Stomach smooth muscle (tissue), 2 donors: ENCODE measurements around the gene CYP39A1.

Experiments
- H3K27ac ChIP-seq: one replicate; pipeline ENCODE4 v1.7.0; 2013; ENCODE audit warnings: mild to moderate bottlenecking, low read length, inconsistent platforms
- H3K27me3 ChIP-seq, 2 donors: one replicate each; pipeline ENCODE4 v1.7.0; 2013; ENCODE audit warnings: low read length in 2 of 2; ENCODE audit not compliant: insufficient read depth in 2 of 2, control insufficient read depth in 1 of 2
- H3K36me3 ChIP-seq, 2 donors: one replicate each; pipeline ENCODE4 v1.7.0; 2013; ENCODE audit warnings: low read length in 2 of 2; ENCODE audit not compliant: control insufficient read depth in 2 of 2, insufficient read depth in 2 of 2
- H3K4me1 ChIP-seq: one replicate; pipeline ENCODE4 v1.7.0; 2013; ENCODE audit warnings: low read length; ENCODE audit not compliant: control insufficient read depth, insufficient read depth
- H3K4me3 ChIP-seq, 2 donors: one replicate each; pipeline ENCODE4 v1.7.0; 2013; ENCODE audit warnings: low read length in 2 of 2
- H3K9ac ChIP-seq, 2 donors: one replicate each; pipeline ENCODE4 v1.7.0; 2013; ENCODE audit warnings: low read length in 2 of 2, mild to moderate bottlenecking in 1 of 2
- H3K9me3 ChIP-seq, 2 donors: one replicate each; pipeline ENCODE4 v1.7.0; 2013; ENCODE audit warnings: low read length in 2 of 2; ENCODE audit not compliant: control insufficient read depth in 2 of 2
- donor health status: healthy.
- donor health status: Pancreatic carcinoma.

Gene CYP39A1

DNA sequence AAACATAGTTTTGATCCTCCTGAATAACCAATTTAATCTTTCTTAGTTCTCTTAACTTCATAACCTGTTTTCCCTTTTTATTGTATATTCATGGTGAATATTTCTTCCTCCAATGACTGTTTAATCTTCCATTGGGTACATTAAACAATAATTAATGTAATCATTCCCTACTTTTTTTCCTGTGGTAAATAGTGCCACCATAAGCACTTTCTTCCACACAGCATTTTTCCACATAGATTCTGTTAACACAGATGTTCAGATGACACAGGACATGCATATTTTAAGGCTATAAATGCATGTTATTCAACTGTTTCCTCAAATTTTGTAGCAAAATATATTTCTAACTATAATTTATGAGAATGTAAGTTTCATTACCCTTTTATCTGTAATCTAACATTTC, 61.9 kb downstream of the CYP39A1 start:
- Histone ChIP-seq H3K9ac (no peak overlapping the region), H3K9me3 (no peaks in the 10 kb centered on the region), H3K4me1 (no peaks in the 10 kb centered on the region), H3K4me3 (no peak overlapping the region), H3K36me3 (no peaks in the 10 kb centered on the region), H3K27me3 (no peaks in the 10 kb centered on the region), H3K27ac (no peak overlapping the region)

DNA sequence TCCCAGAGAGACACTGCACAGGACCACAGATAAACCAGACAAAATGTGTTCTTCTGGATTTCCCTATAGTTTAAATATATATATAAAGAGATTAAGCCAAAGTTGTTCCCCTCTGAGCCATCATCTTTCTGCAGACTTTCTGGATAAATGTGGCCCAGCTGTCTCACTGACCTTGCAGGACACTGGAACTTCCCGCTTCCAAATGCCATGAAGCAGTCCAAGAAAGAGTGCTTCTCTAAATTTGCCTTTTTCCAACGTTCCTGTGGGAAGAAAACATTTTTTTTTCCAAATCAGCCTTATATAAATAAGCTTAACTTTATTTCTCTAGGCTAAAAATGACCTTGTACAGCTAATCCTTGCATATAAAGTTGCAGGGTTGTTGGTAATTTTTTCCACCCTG, 65.7 kb downstream of the CYP39A1 start:
- no peak overlapping the region for H3K27ac ChIP-seq
- H3K9me3 ChIP-seq = no peaks in the 10 kb centered on the region
- H3K36me3 ChIP-seq = no peaks in the 10 kb centered on the region
- no peaks in the 10 kb centered on the region for H3K4me1 ChIP-seq
- H3K9ac ChIP-seq = no peak overlapping the region
- no peaks in the 10 kb centered on the region for H3K27me3 ChIP-seq
- no peak overlapping the region for H3K4me3 ChIP-seq

DNA sequence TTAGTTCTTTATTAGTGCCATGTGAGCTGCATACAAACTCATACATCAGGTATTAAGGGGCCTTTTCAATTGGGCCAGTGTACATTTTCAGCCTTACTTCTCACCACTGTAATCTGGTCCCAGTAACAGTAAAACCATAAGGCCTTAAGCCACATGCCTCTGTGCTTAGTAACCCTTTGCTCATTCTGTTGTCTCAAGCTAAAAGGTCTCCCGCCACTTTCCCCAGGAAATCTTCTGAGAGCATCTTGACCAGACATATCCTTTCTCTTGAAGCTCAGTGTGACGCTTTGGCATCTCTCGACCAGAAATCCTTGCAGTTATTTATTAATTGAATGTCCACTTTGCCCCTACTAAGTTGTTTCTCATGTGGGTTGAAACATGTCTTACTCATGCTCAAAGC, 68.0 kb downstream of the CYP39A1 start:
- no peaks in the 10 kb centered on the region for H3K9me3 ChIP-seq
- no peaks in the 10 kb centered on the region for H3K4me1 ChIP-seq
- H3K27ac ChIP-seq = no peak overlapping the region
- H3K36me3 ChIP-seq = no peaks in the 10 kb centered on the region
- no peak overlapping the region for H3K4me3 ChIP-seq
- no peaks in the 10 kb centered on the region for H3K27me3 ChIP-seq
- no peak overlapping the region for H3K9ac ChIP-seq

DNA sequence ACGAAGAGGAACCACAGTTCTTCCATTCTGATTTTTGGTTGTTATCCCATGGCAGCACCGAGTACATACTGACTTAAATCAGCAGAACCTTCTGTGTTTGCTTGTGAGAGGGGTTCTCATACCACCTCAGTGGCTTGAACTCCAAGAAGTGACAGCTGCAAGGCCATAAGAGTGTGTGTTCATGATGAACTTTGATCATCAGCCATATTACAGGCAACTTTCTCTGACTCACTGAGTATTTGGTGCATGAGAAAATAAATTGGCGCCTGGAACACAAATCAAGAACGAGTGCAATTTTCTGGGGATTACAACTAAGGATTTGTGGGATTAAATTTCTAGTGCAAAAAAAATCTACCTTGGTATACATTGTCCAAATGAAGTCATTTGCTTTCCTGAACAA, 68.9 kb downstream of the CYP39A1 start:
- Histone ChIP-seq H3K4me3 (no peak overlapping the region), H3K9me3 (no peaks in the 10 kb centered on the region), H3K36me3 (no peaks in the 10 kb centered on the region), H3K4me1 (no peaks in the 10 kb centered on the region), H3K27ac (no peak overlapping the region), H3K27me3 (no peaks in the 10 kb centered on the region), H3K9ac (no peak overlapping the region)

GRCh38 chr6:46583081-46583480, 69.5 kb downstream of the CYP39A1 start:
- Histone ChIP-seq H3K4me1 (no peaks in the 10 kb centered on the region), H3K9ac (no peak overlapping the region), H3K27ac (no peak overlapping the region), H3K9me3 (no peaks in the 10 kb centered on the region), H3K36me3 (no peaks in the 10 kb centered on the region), H3K27me3 (no peaks in the 10 kb centered on the region), H3K4me3 (no peak overlapping the region)

DNA sequence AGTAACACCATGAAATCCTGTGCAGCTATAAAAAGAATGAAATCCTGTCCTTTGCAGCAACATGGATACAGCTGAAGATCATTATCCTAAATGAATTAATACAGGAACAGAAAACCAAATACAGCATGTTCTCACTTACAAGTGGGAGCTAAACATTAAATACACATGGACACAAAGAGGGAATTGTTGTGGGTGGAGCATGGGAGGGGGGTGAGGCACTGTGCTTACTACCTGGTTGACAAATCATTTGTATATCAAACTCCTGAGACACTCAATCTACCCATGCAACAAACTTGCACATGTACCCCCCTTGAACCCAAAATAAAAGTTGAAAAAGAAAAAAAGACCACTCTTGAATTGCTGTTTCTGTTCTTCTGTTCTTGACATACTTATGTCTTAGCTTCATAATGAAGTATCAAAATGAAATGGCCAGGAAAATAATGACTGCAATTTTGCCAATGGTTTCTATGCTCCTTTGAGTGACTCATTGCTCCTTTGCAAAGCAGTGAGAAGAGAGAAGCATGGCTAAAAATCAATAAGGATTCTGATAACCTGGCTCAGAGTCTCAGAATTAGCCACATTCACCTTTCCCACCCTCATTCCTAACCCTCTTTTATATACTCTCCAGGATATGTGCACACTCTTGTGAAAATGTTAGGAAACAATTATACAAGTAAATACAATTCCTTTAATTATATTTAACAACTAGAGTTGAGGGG, 71.0 kb downstream of the CYP39A1 start:
- Histone ChIP-seq H3K36me3 (no peaks in the 10 kb centered on the region), H3K4me1 (no peaks in the 10 kb centered on the region), H3K9ac (no peak overlapping the region), H3K9me3 (no peaks in the 10 kb centered on the region), H3K27ac (no peak overlapping the region), H3K4me3 (no peak overlapping the region), H3K27me3 (no peaks in the 10 kb centered on the region)

DNA sequence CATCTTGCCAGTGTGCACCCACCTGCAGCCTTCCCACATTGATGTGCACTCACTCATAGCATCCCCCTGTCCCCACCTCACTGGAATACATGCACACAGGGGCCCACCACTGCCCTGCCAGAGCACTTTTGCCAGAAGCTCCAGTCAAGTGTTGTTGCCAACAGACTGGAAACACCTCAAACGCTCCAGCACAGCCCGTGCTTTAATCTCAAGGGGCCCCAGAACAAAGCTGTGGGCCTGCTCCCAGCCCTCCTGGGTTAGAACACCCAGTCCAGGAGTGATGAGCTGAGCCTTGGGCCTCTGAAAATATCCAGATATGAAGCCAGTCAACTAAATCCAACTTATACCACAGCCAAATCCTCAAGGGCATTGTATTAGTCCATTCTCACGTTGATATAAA, 77.1 kb downstream of the CYP39A1 start:
- Histone ChIP-seq H3K27me3 (no peaks in the 10 kb centered on the region), H3K27ac (no peak overlapping the region), H3K4me1 (no peaks in the 10 kb centered on the region), H3K9me3 (no peaks in the 10 kb centered on the region), H3K4me3 (no peak overlapping the region), H3K36me3 (no peaks in the 10 kb centered on the region), H3K9ac (no peak overlapping the region)

DNA sequence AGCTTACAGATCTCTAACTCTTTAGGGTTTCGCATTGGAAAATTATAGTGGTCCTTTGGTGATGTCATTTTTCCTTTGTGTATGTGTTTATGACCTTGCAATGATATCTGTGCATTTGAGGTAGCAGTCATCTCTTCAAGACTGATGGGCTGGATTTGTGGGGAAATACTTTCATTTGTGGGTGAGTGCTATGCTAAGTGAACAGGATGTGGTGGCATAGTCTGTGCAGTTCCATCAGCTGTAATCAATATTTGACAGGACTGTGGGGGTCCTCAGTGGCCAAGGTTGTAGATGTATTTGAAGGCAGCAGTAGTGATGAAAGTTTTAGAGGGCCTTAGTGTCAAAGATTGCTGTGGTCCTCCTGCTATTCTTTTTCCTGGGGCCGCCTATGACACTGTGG, 79.5 kb downstream of the CYP39A1 start:
- Histone ChIP-seq H3K9me3 (no peaks in the 10 kb centered on the region), H3K9ac (no peak overlapping the region), H3K27me3 (no peaks in the 10 kb centered on the region), H3K4me3 (no peak overlapping the region), H3K27ac (no peak overlapping the region), H3K4me1 (no peaks in the 10 kb centered on the region), H3K36me3 (no peaks in the 10 kb centered on the region)

DNA sequence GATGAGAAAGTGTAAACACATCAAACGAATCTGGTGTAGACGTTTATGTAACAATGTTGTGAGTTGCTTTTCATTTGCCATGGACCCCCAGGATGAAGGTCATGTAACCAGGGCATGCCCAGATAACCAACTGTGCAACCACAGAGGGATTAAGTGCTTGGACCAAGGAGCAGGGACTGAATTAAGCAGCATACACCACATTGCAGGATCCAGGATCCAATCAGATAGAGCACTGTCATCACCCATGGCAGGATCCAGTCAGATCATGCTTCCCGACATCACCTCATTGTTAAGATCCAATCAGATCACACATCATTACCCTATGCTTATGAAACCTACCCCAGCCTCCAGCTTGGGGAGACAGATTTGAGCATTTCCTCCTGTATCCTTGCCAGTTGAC, 87.1 kb downstream of the CYP39A1 start:
- no peaks in the 10 kb centered on the region for H3K9me3 ChIP-seq
- H3K27ac ChIP-seq = no peak overlapping the region
- H3K27me3 ChIP-seq = no peaks in the 10 kb centered on the region
- H3K4me1 ChIP-seq = no peaks in the 10 kb centered on the region
- no peaks in the 10 kb centered on the region for H3K36me3 ChIP-seq
- no peak overlapping the region for H3K9ac ChIP-seq
- no peak overlapping the region for H3K4me3 ChIP-seq

DNA sequence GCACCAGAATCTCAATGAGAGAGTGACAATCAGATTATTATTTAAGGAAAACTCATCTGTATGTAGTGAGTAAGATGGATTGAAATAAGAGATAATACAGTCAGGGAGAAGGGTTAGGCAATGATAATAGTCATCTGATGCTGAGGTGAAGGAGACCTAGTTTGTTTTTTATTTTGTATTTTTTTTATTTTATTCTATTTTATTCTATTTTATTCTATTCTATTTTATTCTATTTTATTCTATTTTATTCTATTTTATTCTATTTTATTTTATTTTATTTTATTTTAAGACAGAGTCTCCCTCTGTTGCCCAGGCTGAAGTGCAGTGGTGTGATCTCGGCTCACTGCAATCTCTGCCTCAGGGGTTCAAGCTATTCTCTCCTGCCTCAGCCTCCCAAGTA, 88.7 kb downstream of the CYP39A1 start:
- H3K27ac ChIP-seq = no peak overlapping the region
- H3K36me3 ChIP-seq = no peaks in the 10 kb centered on the region
- no peaks in the 10 kb centered on the region for H3K4me1 ChIP-seq
- H3K9ac ChIP-seq = no peak overlapping the region
- no peak overlapping the region for H3K4me3 ChIP-seq
- no peaks in the 10 kb centered on the region for H3K9me3 ChIP-seq
- no peaks in the 10 kb centered on the region for H3K27me3 ChIP-seq

- no peak overlapping the region for H3K4me3 ChIP-seq
- no peaks in the 10 kb centered on the region for H3K9me3 ChIP-seq
- H3K36me3 ChIP-seq = no peaks in the 10 kb centered on the region
- H3K27me3 ChIP-seq = no peaks in the 10 kb centered on the region
- H3K27ac ChIP-seq = no peak overlapping the region
- H3K4me1 ChIP-seq = no peaks in the 10 kb centered on the region
- H3K9ac ChIP-seq = no peak overlapping the region
Measured at GRCh38 chr6:46556053-46556452, 96.6 kb downstream of the CYP39A1 start.
